ENCODE data around the gene FTH1. TPM values are rescaled to one million over a fixed set of nuclear protein-coding genes. Genes with fewer than 3 reads are reported as not detected.
A peak's percentile ranks its signal among the peaks of the same experiment; 100 is the strongest.

Gene FTH1
- total RNA-seq, 1 experiment from 2014 or later, result 463 TPM

GRCh38 chr11:61924064-61924455 lies 43.4 kb downstream of the FTH1 start:
- H3K36me3 ChIP-seq (replicated peaks; ENCODE audit: control insufficient read depth, insufficient read depth, low read length), result no peaks in the 10 kb centered on the region
- H3K4me3 ChIP-seq (ENCODE audit: insufficient read depth, low read depth, low read length), result no peak overlapping the region
- peaks cover 2% of the 10 kb centered on the region; the same call in 1 of the 2 replicates for H3K27me3 ChIP-seq (ENCODE audit: control insufficient read depth, insufficient read depth, low read length)
- no peak for DNase-seq

- Histone ChIP-seq H3K4me3 (ENCODE audit: insufficient read depth, low read depth, low read length) (no peak overlapping the region), H3K36me3 (replicated peaks; ENCODE audit: control insufficient read depth, insufficient read depth, low read length) (no peaks in the 10 kb centered on the region), H3K27me3 (ENCODE audit: control insufficient read depth, insufficient read depth, low read length) (peaks cover 3% of the 10 kb centered on the region)
- DNase-seq, result peak; percentile 85
Observed at GRCh38 chr11:61923166-61924063, 44.0 kb downstream of the FTH1 start.

GRCh38 chr11:61922539-61922938 lies 44.9 kb downstream of the FTH1 start:
- Histone ChIP-seq H3K27me3 (ENCODE audit: control insufficient read depth, insufficient read depth, low read length) (peaks cover 12% of the 10 kb centered on the region), H3K36me3 (replicated peaks; ENCODE audit: control insufficient read depth, insufficient read depth, low read length) (no peaks in the 10 kb centered on the region), H3K4me3 (ENCODE audit: insufficient read depth, low read depth, low read length) (no peak overlapping the region)
- DNase-seq, result peak; percentile 45

GRCh38 chr11:61921446-61921845 lies 46.0 kb downstream of the FTH1 start:
- no peak for DNase-seq
- Histone ChIP-seq H3K4me3 (ENCODE audit: insufficient read depth, low read depth, low read length) (no peak overlapping the region), H3K27me3 (ENCODE audit: control insufficient read depth, insufficient read depth, low read length) (peaks cover 20% of the 10 kb centered on the region)

GRCh38 chr11:61919705-61920631 lies 47.5 kb downstream of the FTH1 start:
- H3K36me3 ChIP-seq (replicated peaks; ENCODE audit: control insufficient read depth, insufficient read depth, low read length), result no peaks in the 10 kb centered on the region
- H3K27me3 ChIP-seq (ENCODE audit: control insufficient read depth, insufficient read depth, low read length), result peaks cover 24% of the 10 kb centered on the region
- no peak overlapping the region for H3K4me3 ChIP-seq (ENCODE audit: insufficient read depth, low read depth, low read length)
- peak; percentile 31 for DNase-seq

More at GRCh38 chr11:61921446-61921845, 46.0 kb downstream of the FTH1 start:
- H3K36me3 ChIP-seq (replicated peaks; ENCODE audit: control insufficient read depth, insufficient read depth, low read length), result no peaks in the 10 kb centered on the region

- no peaks in the 10 kb centered on the region for H3K36me3 ChIP-seq (replicated peaks; ENCODE audit: control insufficient read depth, insufficient read depth, low read length)
- H3K4me3 ChIP-seq (ENCODE audit: insufficient read depth, low read depth, low read length), result no peak overlapping the region
- peaks cover 24% of the 10 kb centered on the region for H3K27me3 ChIP-seq (ENCODE audit: control insufficient read depth, insufficient read depth, low read length)
- DNase-seq, result peak; percentile 19
Observed at GRCh38 chr11:61918938-61919704, 48.3 kb downstream of the FTH1 start.

GRCh38 chr11:61918251-61918937 lies 49.0 kb downstream of the FTH1 start:
- Histone ChIP-seq H3K27me3 (ENCODE audit: control insufficient read depth, insufficient read depth, low read length) (peaks cover 24% of the 10 kb centered on the region), H3K4me3 (ENCODE audit: insufficient read depth, low read depth, low read length) (no peak overlapping the region), H3K36me3 (replicated peaks; ENCODE audit: control insufficient read depth, insufficient read depth, low read length) (no peaks in the 10 kb centered on the region)
- peak; percentile 49 for DNase-seq

GRCh38 chr11:61917334-61918109 lies 49.9 kb downstream of the FTH1 start, which contains the start of gene RAB3IL1:
Gene RAB3IL1 (minus strand): TSS chr11:61917566. CDS start chr11:61917367, 199 bp downstream.
- H3K4me3 ChIP-seq (ENCODE audit: insufficient read depth, low read depth, low read length), result peak within 1 kb of the TSS; percentile 53
- peaks cover 24% of the 10 kb centered on the region for H3K27me3 ChIP-seq (ENCODE audit: control insufficient read depth, insufficient read depth, low read length)
- H3K36me3 ChIP-seq (replicated peaks; ENCODE audit: control insufficient read depth, insufficient read depth, low read length), result no peaks in the 10 kb centered on the region
- DNase-seq, result peak; percentile 99

GRCh38 chr11:61916737-61917333 lies 50.6 kb downstream of the FTH1 start:
- H3K36me3 ChIP-seq (replicated peaks; ENCODE audit: control insufficient read depth, insufficient read depth, low read length), result no peaks in the 10 kb centered on the region
- peak; percentile 81 for DNase-seq

GRCh38 chr11:61914471-61915171 lies 52.8 kb downstream of the FTH1 start:
- Histone ChIP-seq H3K36me3 (replicated peaks; ENCODE audit: control insufficient read depth, insufficient read depth, low read length) (no peaks in the 10 kb centered on the region), H3K4me3 (ENCODE audit: insufficient read depth, low read depth, low read length) (no peak overlapping the region), H3K27me3 (ENCODE audit: control insufficient read depth, insufficient read depth, low read length) (peaks cover 22% of the 10 kb centered on the region)
- peak; percentile 36 for DNase-seq

More at GRCh38 chr11:61916737-61917333, 50.6 kb downstream of the FTH1 start:
- Histone ChIP-seq H3K27me3 (ENCODE audit: control insufficient read depth, insufficient read depth, low read length) (peaks cover 24% of the 10 kb centered on the region), H3K4me3 (ENCODE audit: insufficient read depth, low read depth, low read length) (peak overlapping the region; percentile 53)
